H1 (cell line): Measurements from ENCODE around the gene NRXN3. TPM values are rescaled to one million over a fixed set of nuclear protein-coding genes. Genes with fewer than 3 reads are reported as not detected.

Experiments
- CTCF ChIA-PET: fragments of 300-600 bp; sonication (Branson Sonifier 250); formaldehyde crosslinking; loops from one replicate; lab custom pipeline; 2021; ENCODE audit not compliant: partially characterized antibody; lab: Charles Lee
- POLR2A ChIA-PET: fragments of 300-600 bp; sonication (Branson Sonifier 250); formaldehyde crosslinking; loops from one replicate; lab custom pipeline; 2021; ENCODE audit warnings: inconsistent platforms; ENCODE audit not compliant: partially characterized antibody; lab: Charles Lee
- DNase-seq, 2 experiments: peaks; one replicate each; pipeline versions ENCODE4 v3.0.0 to v3.0.0-alpha.2; 2010 to 2022; ENCODE audit warnings: low spot score in 2 of 2, low read depth in 1 of 2, mixed read lengths in 1 of 2
- FAIRE-seq: peaks from 2 replicates; lab custom pipeline; 2011; peaks lifted over from hg19 to GRCh38; lab: Jason Lieb, UNC
- H2AFZ ChIP-seq: 2 replicates; pipeline ENCODE4 v1.8.1; 2012; ENCODE audit warnings: low read length, inconsistent platforms
- H2AK5ac ChIP-seq: 2 replicates; pipeline ENCODE4 v1.6.1; 2013; ENCODE audit warnings: low read depth, low read length
- H2BK120ac ChIP-seq: replicated peaks from 2 replicates; pipeline ENCODE3; 2013; ENCODE audit warnings: low read depth, low read length, inconsistent platforms
- H2BK12ac ChIP-seq: 2 replicates; pipeline ENCODE4 v1.6.1; 2013; ENCODE audit warnings: low read depth, low read length
- H2BK15ac ChIP-seq: 2 replicates; pipeline ENCODE4 v1.6.1; 2013; ENCODE audit warnings: low read length
- H2BK20ac ChIP-seq: 2 replicates; pipeline ENCODE4 v1.6.1; 2013; ENCODE audit warnings: low read length
- H2BK5ac ChIP-seq: 2 replicates; pipeline ENCODE4 v1.6.1; 2013; ENCODE audit warnings: low read depth, low read length
- H3K14ac ChIP-seq: 2 replicates; pipeline ENCODE4 v1.6.1; 2013; ENCODE audit warnings: inconsistent platforms; ENCODE audit not compliant: insufficient read length
- H3K18ac ChIP-seq: 2 replicates; pipeline ENCODE4 v1.6.1; 2013; ENCODE audit warnings: low read length; ENCODE audit errors: extremely low read depth
- H3K23ac ChIP-seq: 2 replicates; pipeline ENCODE4 v1.6.1; 2013; ENCODE audit warnings: inconsistent platforms; ENCODE audit not compliant: insufficient read length
- H3K23me2 ChIP-seq: 2 replicates; pipeline ENCODE4 v1.6.1; 2013; ENCODE audit warnings: low read depth, low read length
- H3K27ac ChIP-seq: 2 replicates; pipeline ENCODE4 v1.6.1; 2011; ENCODE audit warnings: low read depth, low read length, inconsistent platforms
- H3K27me3 ChIP-seq, 4 experiments: replicated peaks in 1 of 4; 1 replicate in 1 of 4; 2 replicates in 3 of 4; pipeline versions ENCODE4 v1.6.1 to v1.8.1; 2011 to 2013; ENCODE audit warnings: low read length in 3 of 4, mild to moderate bottlenecking in 3 of 4, inconsistent platforms in 2 of 4, mixed read lengths in 2 of 4, moderate library complexity in 1 of 4; ENCODE audit not compliant: control insufficient read depth in 3 of 4, insufficient read depth in 3 of 4; ENCODE audit errors: extremely low read depth in 1 of 4
- H3K36me3 ChIP-seq, 4 experiments: 2 replicates each; pipeline versions ENCODE4 v1.6.1 to v1.8.1; 2011 to 2013; ENCODE audit warnings: mild to moderate bottlenecking in 4 of 4, low read length in 3 of 4, moderate library complexity in 2 of 4, control low read depth in 1 of 4, inconsistent platforms in 1 of 4; ENCODE audit not compliant: insufficient read depth in 4 of 4, control insufficient read depth in 2 of 4
- H3K4ac ChIP-seq: replicated peaks from 2 replicates; pipeline ENCODE3; 2013; ENCODE audit warnings: low read length, low read depth, mixed read lengths, inconsistent platforms; ENCODE audit not compliant: insufficient read length
- H3K4me1 ChIP-seq, 4 experiments: replicated peaks in 1 of 4; 1 replicate in 1 of 4; 2 replicates in 3 of 4; pipeline versions ENCODE4 v1.6.1 to v1.8.1; 2011 to 2013; ENCODE audit warnings: low read length in 3 of 4, inconsistent platforms in 2 of 4, mixed read lengths in 1 of 4; ENCODE audit not compliant: insufficient read depth in 4 of 4, control insufficient read depth in 3 of 4
- H3K4me2 ChIP-seq, 2 experiments: 2 replicates each; pipeline versions ENCODE4 v1.6.1 to v1.8.1; 2011 to 2013; ENCODE audit warnings: low read depth in 2 of 2, low read length in 2 of 2, control low read depth in 1 of 2, inconsistent platforms in 1 of 2, mild to moderate bottlenecking in 1 of 2; ENCODE audit not compliant: insufficient read depth in 1 of 2
- H3K4me3 ChIP-seq, 4 experiments: fragments of 200-600, 300-600 bp in 1 of 4; sonication (generic), shearing (Covaris generic), sonication (Bioruptor Twin) in 1 of 4; 2 replicates each; pipeline versions ENCODE4 v1.5.1 to v1.8.1; 2011 to 2016; ENCODE audit warnings: low read length in 4 of 4, low read depth in 3 of 4, control low read depth in 2 of 4, inconsistent platforms in 2 of 4, mild to moderate bottlenecking in 2 of 4, mixed read lengths in 1 of 4, moderate library complexity in 1 of 4; ENCODE audit not compliant: insufficient read depth in 2 of 4; ENCODE audit errors: extremely low read depth in 1 of 4
- H3K56ac ChIP-seq: replicated peaks from 2 replicates; pipeline ENCODE3; 2013; ENCODE audit warnings: low read depth, mild to moderate bottlenecking, mixed read lengths, low read length, inconsistent platforms; ENCODE audit not compliant: insufficient read length
- H3K79me1 ChIP-seq: 2 replicates; pipeline ENCODE4 v1.6.1; 2013; ENCODE audit warnings: low read depth, low read length, control low read depth
- H3K79me2 ChIP-seq, 2 experiments: 2 replicates each; pipeline versions ENCODE4 v1.6.1 to v1.8.1; 2012 to 2013; ENCODE audit warnings: low read length in 2 of 2, mild to moderate bottlenecking in 2 of 2, inconsistent platforms in 1 of 2; ENCODE audit not compliant: insufficient read depth in 2 of 2, control insufficient read depth in 1 of 2
- H3K9ac ChIP-seq, 4 experiments: replicated peaks in 1 of 4; 1 replicate in 1 of 4; 2 replicates in 3 of 4; pipeline versions ENCODE4 v1.6.1 to v1.8.1; 2011 to 2013; ENCODE audit warnings: low read depth in 3 of 4, low read length in 3 of 4, control low read depth in 2 of 4, mild to moderate bottlenecking in 2 of 4, moderate library complexity in 2 of 4, inconsistent platforms in 1 of 4; ENCODE audit errors: extremely low read depth in 1 of 4
- H3K9me3 ChIP-seq, 2 experiments: 2 replicates each; pipeline versions ENCODE4 v1.6.1 to v1.8.1; 2012 to 2013; ENCODE audit warnings: mild to moderate bottlenecking in 2 of 2, moderate library complexity in 2 of 2, control low read depth in 1 of 2, inconsistent platforms in 1 of 2, low read depth in 1 of 2, low read length in 1 of 2, mixed read lengths in 1 of 2; ENCODE audit not compliant: insufficient read depth in 2 of 2
- H4K20me1 ChIP-seq, 2 experiments: replicated peaks in 1 of 2; 2 replicates each; pipeline versions ENCODE3 to v1.8.1; 2011 to 2013; ENCODE audit warnings: inconsistent platforms in 2 of 2, low read length in 2 of 2, mild to moderate bottlenecking in 1 of 2; ENCODE audit not compliant: insufficient read depth in 2 of 2, control insufficient read depth in 1 of 2
- H4K5ac ChIP-seq: 2 replicates; pipeline ENCODE4 v1.6.1; 2013; ENCODE audit warnings: low read length, low read depth, mixed read lengths, inconsistent platforms; ENCODE audit not compliant: insufficient read length
- H4K8ac ChIP-seq: 2 replicates; pipeline ENCODE4 v1.8.0; 2013; ENCODE audit warnings: mild to moderate bottlenecking, moderate library complexity, low read length, inconsistent platforms; ENCODE audit not compliant: insufficient read depth; ENCODE audit errors: extremely low read depth
- H4K91ac ChIP-seq: replicated peaks from 2 replicates; pipeline ENCODE3; 2013; ENCODE audit warnings: low read length, mixed read lengths, inconsistent platforms; ENCODE audit not compliant: insufficient read length
- BCL11A ChIP-seq, 2 experiments: IDR thresholded peaks; one replicate each; pipeline ENCODE4 v1.6.1; 2011; ENCODE audit warnings: low read depth in 2 of 2, low read length in 2 of 2, mild to moderate bottlenecking in 2 of 2
- CEBPB ChIP-seq: IDR thresholded peaks from 2 replicates; pipeline ENCODE4 v1.6.1; 2012; ENCODE audit warnings: low read depth, low read length
- RFX5 ChIP-seq: IDR thresholded peaks from 2 replicates; pipeline ENCODE4 v1.6.1; 2011; ENCODE audit warnings: low read depth, low read length, improper control_type of control experiment, borderline replicate concordance
- SP1 ChIP-seq: IDR thresholded peaks from 2 replicates; pipeline ENCODE4 v1.6.1; 2011; ENCODE audit warnings: low read depth, low read length
- WGBS, 2 experiments: shearing (Covaris generic) in 1 of 2; methylation state at CpG; one replicate each; pipeline versions ENCODE4 v1.1.6 to v1.1.7; 2013 to 2015; ENCODE audit warnings: low lambda C conversion rate in 2 of 2, mixed read lengths in 2 of 2, inconsistent platforms in 1 of 2, low coverage in 1 of 2, missing lambda C conversion rate in 1 of 2; ENCODE audit not compliant: insufficient replicate concordance in 2 of 2, insufficient coverage in 1 of 2, insufficient read length in 1 of 2; ENCODE audit errors: extremely low coverage in 1 of 2, missing lambda C conversion rate in 1 of 2; 5-methylcytosine and 5-hydroxymethylcytosine counted together
- polyA plus RNA-seq, 7 experiments: library from polyadenylated mRNA; depleted of rRNA in 3 of 7; stranded (reverse) in 5 of 7; unstranded in 2 of 7; fragments of >200 nt in 5 of 7; fragments of 200-250 nt in 2 of 7; gene quantifications; 1 replicate in 5 of 7; 2 replicates in 1 of 7; 4 replicates in 1 of 7; pipeline versions ENCODE4 v1.2.1 to v1.2.3, GENCODE V29; 2011 to 2013; ENCODE audit warnings: missing spikeins in 2 of 7, mixed read lengths in 2 of 7
- total RNA-seq: library from RNA; stranded (reverse); fragmentation: NEBNext Ultra II Directional; extraction: Animal tissue kit (Norgen Biotek cat#: 25700); gene quantifications from 2 replicates; pipeline ENCODE4 v1.2.1, GENCODE V29; 2021

The NRXN3 gene
- total and polyA plus RNA-seq, 2 of the 8 experiments (the other 6 are each of a cell fraction or from before 2014, with no cell fraction given), result 2.6 to 4.1 TPM

DNA sequence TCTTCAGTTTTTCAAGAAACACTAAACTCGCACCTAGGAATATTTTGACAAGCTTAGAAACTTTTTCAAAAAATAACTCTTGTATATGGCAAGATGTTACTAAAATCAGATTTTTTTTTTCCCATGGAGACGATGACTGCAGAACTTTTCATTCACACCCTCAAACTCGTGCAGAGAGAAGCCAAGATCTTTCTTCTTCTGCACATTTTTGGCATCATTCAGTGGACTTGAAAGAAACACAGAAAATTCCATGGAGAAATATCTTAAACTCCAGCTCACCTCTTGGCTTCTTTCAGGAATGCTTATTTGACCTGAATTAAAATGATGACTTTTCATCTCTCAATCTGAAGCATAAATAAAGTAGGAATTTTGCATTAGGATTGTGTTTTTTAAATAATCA is 919.4 kb downstream of the NRXN3 start:
- H3K4ac ChIP-seq, result no peak overlapping the region
- H3K23me2 ChIP-seq, result no peaks in the 10 kb centered on the region
- H2BK12ac ChIP-seq, result no peak overlapping the region
- no peak overlapping the region for H2BK120ac ChIP-seq
- H4K5ac ChIP-seq, result no peak overlapping the region
- POLR2A ChIA-PET, result no interaction called here
- no peak overlapping the region for H4K8ac ChIP-seq
- H2BK5ac ChIP-seq, result no peak overlapping the region
- H3K56ac ChIP-seq, result no peak overlapping the region
- H3K36me3 ChIP-seq, result no peaks in the 10 kb centered on the region
- no peaks in the 10 kb centered on the region for H3K79me1 ChIP-seq
- no peaks in the 10 kb centered on the region for H3K79me2 ChIP-seq
- H3K18ac ChIP-seq, result no peak overlapping the region
- no peak overlapping the region for H3K4me2 ChIP-seq
- WGBS, 2 experiments, result 88% methylated on average over 3 of the region's 3 CpGs; no CpG with 5 or more reads in 1 of the 2 experiments
- no peaks in the 10 kb centered on the region for H3K9me3 ChIP-seq
- H2BK20ac ChIP-seq, result no peak overlapping the region
- no peak overlapping the region for H3K27ac ChIP-seq
- no peak overlapping the region for H2AFZ ChIP-seq
- H3K23ac ChIP-seq, result no peak overlapping the region
- H3K27me3 ChIP-seq, result peaks cover 0 to 17% (median 1%) of the 10 kb centered on the region in 4 experiments; a peak in 2 of 7 replicates
- no peak overlapping the region for H3K14ac ChIP-seq
- H3K4me3 ChIP-seq, result no peak overlapping the region
- H4K91ac ChIP-seq, result no peak overlapping the region
- no peaks in the 10 kb centered on the region for H4K20me1 ChIP-seq
- no peak overlapping the region for H2BK15ac ChIP-seq
- H3K4me1 ChIP-seq, result peaks cover 0 to 3% (median 1%) of the 10 kb centered on the region in 4 experiments; a peak in 1 of 7 replicates
- CTCF ChIA-PET, result interaction anchor here (0.7 to 1.1 kb wide), 3 partner anchors 13 to 47 kb away, joined by 3 to 4 read pairs (median 3); no protein-coding TSS in a partner anchor
- H2AK5ac ChIP-seq, result no peak overlapping the region
- no peak overlapping the region for H3K9ac ChIP-seq
- DNase-seq (no peak), FAIRE-seq (no peak)
- no peak for TF ChIP-seq BCL11A (IDR thresholded peaks at IDR 0.05; ENCODE audit: low read depth in 2 of 2, low read length in 2 of 2)
- TF ChIP-seq RFX5, result no peak
- TF ChIP-seq SP1, result no peak
- no peak for TF ChIP-seq CEBPB
